Measurements from ENCODE around the gene TULP4.
A peak's percentile ranks its signal among the peaks of the same experiment; 100 is the strongest.

TULP4 gene

GRCh38 chr6:158502263-158502950 lies 190.1 kb downstream of the TULP4 start:
- TF ChIP-seq ZFX (IDR thresholded peaks at IDR 0.05; ENCODE audit: borderline replicate concordance) (no peak), CTCF (IDR thresholded peaks at IDR 0.05) (no peak)
- H3K27ac ChIP-seq, result no peak overlapping the region

- no peak overlapping the region for H3K27ac ChIP-seq
- TF ChIP-seq CTCF (IDR thresholded peaks at IDR 0.05) (no peak), ZFX (IDR thresholded peaks at IDR 0.05; ENCODE audit: borderline replicate concordance) (no peak)
Measured at GRCh38 chr6:158503222-158503621, 191.0 kb downstream of the TULP4 start.

- H3K27ac ChIP-seq, result no peak overlapping the region
- TF ChIP-seq CTCF (IDR thresholded peaks at IDR 0.05) (no peak), ZFX (IDR thresholded peaks at IDR 0.05; ENCODE audit: borderline replicate concordance) (no peak)
Measured at GRCh38 chr6:158503846-158504245, 191.6 kb downstream of the TULP4 start.

- no peak overlapping the region for H3K27ac ChIP-seq
- no peak for TF ChIP-seq ZFX (IDR thresholded peaks at IDR 0.05; ENCODE audit: borderline replicate concordance)
Measured at GRCh38 chr6:158505194-158505593, 192.9 kb downstream of the TULP4 start.

GRCh38 chr6:158506601-158507000 lies 194.3 kb downstream of the TULP4 start:
- no peak overlapping the region for H3K27ac ChIP-seq
- no peak for TF ChIP-seq ZFX (IDR thresholded peaks at IDR 0.05; ENCODE audit: borderline replicate concordance)
- 0 out of 2 replicates have a peak, but pooled peaks have one; percentile 26 for TF ChIP-seq CTCF (IDR thresholded peaks at IDR 0.05)

- H3K27ac ChIP-seq, result no peak overlapping the region
- TF ChIP-seq CTCF (IDR thresholded peaks at IDR 0.05), result no peak
- no peak for TF ChIP-seq ZFX (IDR thresholded peaks at IDR 0.05; ENCODE audit: borderline replicate concordance)
Measured at GRCh38 chr6:158507174-158507573, 194.9 kb downstream of the TULP4 start.

- TF ChIP-seq CTCF (IDR thresholded peaks at IDR 0.05), result no peak
- TF ChIP-seq ZFX (IDR thresholded peaks at IDR 0.05; ENCODE audit: borderline replicate concordance), result no peak
- no peak overlapping the region for H3K27ac ChIP-seq
Measured at GRCh38 chr6:158508450-158508849, 196.2 kb downstream of the TULP4 start.

- TF ChIP-seq ZFX (IDR thresholded peaks at IDR 0.05; ENCODE audit: borderline replicate concordance), result no peak
- TF ChIP-seq CTCF (IDR thresholded peaks at IDR 0.05), result no peak
- no peak overlapping the region for H3K27ac ChIP-seq
Measured at GRCh38 chr6:158509465-158509864, 197.2 kb downstream of the TULP4 start.
